NCI-H524 (cell line): ENCODE data around the gene CLNK.
"Not testable (repeated sequence)": the region's sequence is repeated elsewhere in the genome, so short reads cannot be mapped to it uniquely, and the experiment has no call there.

Source experiments
- DNase-seq, 2 experiments: peaks; one replicate each; lab custom pipeline; 2025; lab: John Stamatoyannopoulos, UW

The CLNK gene

DNA sequence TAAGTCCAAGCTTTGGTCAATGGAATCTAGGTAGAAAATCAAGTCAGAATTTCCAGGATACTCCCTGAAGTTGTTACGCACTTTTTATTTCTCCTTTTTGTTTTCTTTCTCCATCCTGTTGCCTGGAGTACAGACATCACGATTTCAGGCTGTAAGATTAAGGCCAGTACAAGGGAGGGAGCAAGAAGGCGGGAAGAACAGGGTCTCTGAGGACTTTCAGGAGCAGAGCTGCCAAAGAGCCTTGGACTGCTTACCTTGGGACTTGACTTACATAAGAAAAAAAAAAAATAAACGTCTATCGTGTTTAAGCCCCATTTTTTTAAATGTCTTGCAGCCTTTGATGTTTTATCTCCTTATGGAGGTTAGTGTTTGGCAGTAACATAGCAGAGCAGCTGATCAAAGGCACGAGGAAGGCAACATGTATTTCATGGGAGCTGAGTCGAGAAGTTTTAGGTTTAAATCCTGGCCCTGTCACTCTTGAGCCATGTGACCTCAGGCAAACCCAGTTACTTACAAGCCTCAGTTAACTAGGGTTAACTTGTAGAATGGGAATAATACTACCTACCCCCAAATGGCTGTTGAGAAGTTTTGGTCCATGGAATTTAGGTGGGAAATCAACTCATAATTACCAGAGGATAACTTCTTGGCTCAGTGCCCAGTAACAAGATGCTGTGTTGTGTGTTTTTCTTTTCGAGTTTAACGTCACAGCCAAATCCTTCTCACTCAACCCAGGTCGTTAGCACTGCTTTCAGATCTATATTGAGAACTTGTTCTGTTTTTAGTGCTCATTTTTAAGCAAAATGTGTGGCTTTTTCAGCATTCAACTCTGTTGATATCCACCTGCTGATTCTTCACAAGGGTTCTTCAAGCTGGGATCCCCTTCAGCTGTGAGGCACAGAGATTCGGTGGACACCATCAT is 106.8 kb downstream of the CLNK start:
- DNase-seq: no peak

- DNase-seq: peak in 1 of 2 experiments; percentile 9
Measured at GRCh38 chr4:10577018-10577417, 107.5 kb downstream of the CLNK start.

GRCh38 chr4:10576236-10576635 is 108.3 kb downstream of the CLNK start:
- DNase-seq: no peak

DNA sequence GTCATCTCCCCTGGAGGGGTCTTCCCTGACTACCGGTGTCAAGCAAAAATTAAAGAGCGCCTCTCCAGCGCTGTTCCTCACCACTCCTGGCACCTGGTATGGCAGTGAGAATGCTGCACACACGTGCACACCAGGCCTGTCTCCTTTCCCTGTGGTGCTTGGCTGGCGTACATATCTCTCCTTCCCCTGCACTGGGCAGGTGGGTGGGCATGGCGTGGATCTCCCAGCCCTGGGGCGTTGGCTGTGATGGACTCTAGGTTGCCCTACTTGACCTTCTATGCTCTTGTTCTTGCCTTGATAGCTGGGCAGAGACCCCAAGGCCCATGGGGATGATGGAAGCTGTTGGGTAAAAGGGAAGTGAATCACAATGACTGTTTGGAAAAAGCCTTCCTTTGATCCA is 109.2 kb downstream of the CLNK start:
- DNase-seq: no peak

- DNase-seq: not testable (repeated sequence)
Measured at GRCh38 chr4:10574553-10574952, 110.0 kb downstream of the CLNK start.

DNA sequence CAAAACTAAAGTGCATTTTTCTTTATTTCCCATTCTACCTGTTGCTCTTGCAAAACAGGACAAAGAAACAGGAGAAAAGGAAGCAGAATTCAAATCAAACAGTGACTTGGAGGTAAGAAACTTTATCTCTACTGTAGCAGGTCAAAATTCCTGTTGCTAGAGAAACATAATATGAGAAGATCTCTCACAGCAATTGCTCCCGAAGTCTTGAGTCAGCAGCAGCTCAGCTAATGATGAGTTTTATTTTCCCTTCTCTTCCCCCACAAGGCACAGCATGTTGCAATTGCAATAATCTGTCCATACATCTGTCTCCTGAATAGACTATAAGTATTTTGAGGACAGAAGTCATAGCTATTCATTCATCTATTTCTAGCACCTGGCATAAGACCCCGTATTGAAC is 112.7 kb downstream of the CLNK start:
- DNase-seq: peak in 1 of 2 experiments; percentile 41

GRCh38 chr4:10569491-10569890 is 115.1 kb downstream of the CLNK start:
- DNase-seq: no peak

DNA sequence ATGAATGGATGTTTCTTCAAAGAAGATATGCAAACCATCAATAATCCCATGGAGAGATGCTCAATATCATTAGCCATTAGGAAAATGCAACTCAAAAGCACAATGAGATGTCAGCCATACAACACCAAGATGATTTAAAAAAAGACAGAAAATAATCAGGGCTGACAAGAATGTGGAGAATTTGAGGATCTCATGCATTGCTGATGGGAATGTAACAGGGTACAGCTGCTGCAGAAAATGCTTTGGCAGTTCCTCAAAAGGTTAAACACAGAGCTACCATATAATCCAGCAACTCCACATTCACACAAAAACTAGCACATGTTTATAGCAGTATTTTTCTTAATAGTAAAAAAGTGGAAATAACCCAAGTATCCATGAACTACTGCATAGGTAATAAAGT is 116.8 kb downstream of the CLNK start:
- no peak for DNase-seq

- no peak for DNase-seq
Measured at GRCh38 chr4:10565166-10565780, 119.3 kb downstream of the CLNK start.

DNA sequence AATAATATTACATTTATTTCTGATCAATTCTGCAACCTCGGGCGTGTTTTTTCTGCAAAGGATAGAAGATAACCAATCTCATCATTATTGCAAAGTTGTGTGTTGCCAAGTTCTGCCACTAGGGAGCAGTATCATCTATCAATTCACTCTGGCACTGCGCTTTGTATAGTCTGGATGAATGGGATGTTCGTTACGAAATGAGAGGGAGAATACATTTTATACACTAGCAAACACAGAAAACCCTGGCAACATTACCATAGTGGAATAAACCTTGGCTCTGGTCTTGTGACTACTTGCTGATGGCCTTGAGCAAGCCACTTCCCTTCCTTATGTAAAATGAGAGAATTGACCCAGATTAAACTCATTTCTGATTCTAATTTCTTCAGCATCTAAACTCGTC is 129.9 kb downstream of the CLNK start:
- peak; percentile 51 to 66 for DNase-seq

GRCh38 chr4:10554121-10554520 is 130.4 kb downstream of the CLNK start:
- no peak for DNase-seq

DNA sequence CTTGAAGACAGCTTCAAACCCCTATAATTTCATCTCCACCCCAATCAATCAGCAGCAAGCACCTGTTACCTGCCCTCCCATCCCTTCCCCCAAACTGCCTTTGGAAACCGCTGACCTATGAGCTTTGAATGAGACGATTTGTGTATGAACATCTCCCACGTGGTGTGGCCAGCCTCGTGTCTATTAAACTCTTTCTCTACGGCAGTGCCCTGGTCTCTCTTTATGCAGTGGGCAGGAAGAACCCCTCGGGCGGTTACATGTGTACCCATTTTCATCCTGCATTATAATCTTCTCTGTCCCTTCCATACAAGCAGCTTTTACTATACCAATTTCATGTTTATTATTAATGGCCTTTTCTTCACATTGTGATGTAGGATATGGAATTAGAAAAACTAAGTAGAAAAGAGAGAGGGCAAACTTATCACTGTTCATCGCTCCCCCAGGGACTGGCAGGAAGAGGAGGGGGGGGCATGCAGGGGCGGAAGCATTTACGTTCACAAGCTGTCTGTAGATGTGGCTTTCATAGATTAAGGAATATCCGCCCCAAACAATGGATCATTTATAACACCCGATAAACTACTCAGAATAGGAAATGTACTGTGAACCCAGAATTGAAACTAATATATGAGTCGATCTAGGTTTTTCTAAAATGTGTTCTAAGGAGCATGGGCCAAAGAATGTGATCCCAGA is 131.8 kb downstream of the CLNK start:
- peak in 1 of 2 experiments; percentile 6 for DNase-seq

GRCh38 chr4:10535912-10536311 is 148.7 kb downstream of the CLNK start:
- no peak for DNase-seq

- no peak for DNase-seq
Measured at GRCh38 chr4:10534820-10535219, 149.7 kb downstream of the CLNK start.

DNA sequence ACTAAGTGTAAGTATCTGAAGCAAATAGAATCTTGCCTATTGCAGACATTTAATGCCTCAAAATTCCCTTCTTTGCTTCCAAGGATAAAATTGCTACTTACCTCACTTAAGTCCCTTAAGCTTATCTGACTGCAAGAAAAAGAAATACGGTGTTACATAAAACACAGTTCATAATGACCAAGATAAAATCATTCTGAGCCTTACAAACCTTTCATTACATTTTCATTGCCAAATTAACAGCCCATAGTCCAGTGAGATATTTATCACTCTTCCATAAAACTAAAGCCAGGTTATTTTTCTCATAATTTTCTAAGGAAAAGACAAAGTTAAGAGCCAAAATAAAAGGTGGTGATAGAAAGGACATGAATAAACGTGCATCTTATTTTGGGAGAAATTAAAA is 152.4 kb downstream of the CLNK start:
- no peak for DNase-seq

- DNase-seq: no peak
Measured at GRCh38 chr4:10530137-10530786, 154.3 kb downstream of the CLNK start.

GRCh38 chr4:10529291-10530136 is 155.1 kb downstream of the CLNK start:
- DNase-seq: no peak

DNA sequence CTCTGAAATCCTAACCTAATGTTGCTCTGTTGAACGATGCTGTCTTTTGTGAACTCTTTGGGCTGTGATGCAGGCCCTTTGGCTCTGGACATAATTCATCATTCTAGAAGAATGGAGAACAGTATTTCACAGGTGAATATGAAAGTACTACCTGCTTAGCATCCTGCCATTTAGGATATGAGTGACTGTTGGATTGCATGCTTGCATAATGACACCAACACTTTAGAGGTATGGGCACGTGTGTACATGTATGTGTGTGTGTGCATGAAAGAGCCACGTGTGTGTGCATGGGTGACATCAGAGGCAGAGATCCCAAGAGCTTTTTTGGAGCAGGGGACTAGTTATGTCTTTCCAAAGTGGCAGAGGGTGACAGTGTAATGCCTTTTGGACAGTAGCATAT is 157.1 kb downstream of the CLNK start:
- DNase-seq: no peak

DNA sequence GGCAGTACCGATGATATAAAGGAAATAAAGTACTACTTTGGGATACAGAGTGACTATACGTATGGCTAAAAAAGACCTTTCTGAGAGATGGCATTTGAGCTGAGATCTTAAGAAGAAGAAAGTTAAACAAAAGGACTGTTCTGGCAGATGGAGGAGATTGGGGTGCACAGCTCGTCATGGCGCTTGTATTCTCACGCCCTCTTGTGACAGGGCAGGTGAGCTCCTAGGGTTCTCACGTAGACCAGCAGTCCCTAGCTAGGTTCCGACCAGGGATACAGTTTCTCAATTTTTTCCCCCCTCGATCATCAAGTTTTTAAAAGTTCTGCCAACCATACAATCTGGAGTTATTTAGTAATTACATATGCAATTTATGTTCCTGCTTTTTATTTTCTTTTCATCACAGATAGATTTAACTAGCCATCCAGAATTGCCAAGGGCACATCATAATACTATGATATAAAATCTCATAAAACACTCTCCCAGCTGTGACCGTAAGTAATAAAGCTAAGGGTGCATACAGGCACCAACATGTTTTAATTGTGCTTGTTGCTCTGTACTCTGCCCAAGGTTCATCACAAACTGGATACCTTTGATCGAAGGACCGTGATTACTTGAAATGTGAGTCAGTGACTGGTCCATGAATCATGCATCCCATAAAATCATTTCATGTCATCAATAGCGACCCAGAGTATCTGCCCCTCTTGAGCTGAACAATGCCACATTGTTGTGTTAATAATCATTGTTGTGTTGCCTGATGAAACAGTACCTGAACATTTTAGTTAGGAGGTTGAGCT is 157.9 kb downstream of the CLNK start:
- no peak for DNase-seq

GRCh38 chr4:10524196-10524833 is 160.3 kb downstream of the CLNK start:
- no peak for DNase-seq
